ENCODE data around the gene SKAP1.
"Not testable (repeated sequence)": the region's sequence is repeated elsewhere in the genome, so short reads cannot be mapped to it uniquely, and the experiment has no call there.

Gene SKAP1

DNA sequence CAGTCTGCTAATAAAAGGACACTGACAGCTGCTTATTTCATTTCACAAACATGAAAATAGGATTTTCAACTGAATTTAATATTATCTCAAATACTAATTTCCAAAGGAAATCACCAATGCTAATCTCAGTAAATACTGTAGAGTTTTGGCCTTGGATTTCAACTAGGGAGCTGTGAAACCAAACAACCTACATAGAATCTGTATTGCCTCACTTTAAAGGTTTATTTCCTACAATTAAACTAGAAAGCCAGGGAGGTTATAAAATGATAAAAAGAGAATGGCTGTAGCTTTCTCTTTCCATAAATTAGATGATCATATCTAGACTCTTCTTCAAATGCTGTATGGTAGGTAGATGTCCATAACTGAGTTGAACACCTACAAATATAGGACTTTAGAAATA lies 82.8 kb downstream of the SKAP1 start:
- Histone ChIP-seq H3K27me3 (replicated peaks; ENCODE audit: control insufficient read depth, insufficient read depth, low read length) (no peaks in the 10 kb centered on the region), H3K4me3 (replicated peaks; ENCODE audit: low read depth, low read length) (no peak overlapping the region), H3K36me3 (ENCODE audit: control insufficient read depth, insufficient read depth, low read length) (peaks cover 1% of the 10 kb centered on the region; the same call in 1 of the 2 replicates)
- TF ChIP-seq, protein P1, sequence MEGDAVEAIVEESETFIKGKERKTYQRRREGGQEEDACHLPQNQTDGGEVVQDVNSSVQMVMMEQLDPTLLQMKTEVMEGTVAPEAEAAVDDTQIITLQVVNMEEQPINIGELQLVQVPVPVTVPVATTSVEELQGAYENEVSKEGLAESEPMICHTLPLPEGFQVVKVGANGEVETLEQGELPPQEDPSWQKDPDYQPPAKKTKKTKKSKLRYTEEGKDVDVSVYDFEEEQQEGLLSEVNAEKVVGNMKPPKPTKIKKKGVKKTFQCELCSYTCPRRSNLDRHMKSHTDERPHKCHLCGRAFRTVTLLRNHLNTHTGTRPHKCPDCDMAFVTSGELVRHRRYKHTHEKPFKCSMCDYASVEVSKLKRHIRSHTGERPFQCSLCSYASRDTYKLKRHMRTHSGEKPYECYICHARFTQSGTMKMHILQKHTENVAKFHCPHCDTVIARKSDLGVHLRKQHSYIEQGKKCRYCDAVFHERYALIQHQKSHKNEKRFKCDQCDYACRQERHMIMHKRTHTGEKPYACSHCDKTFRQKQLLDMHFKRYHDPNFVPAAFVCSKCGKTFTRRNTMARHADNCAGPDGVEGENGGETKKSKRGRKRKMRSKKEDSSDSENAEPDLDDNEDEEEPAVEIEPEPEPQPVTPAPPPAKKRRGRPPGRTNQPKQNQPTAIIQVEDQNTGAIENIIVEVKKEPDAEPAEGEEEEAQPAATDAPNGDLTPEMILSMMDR (IDR thresholded peaks at IDR 0.05; ENCODE audit: insufficient read depth, low read length, poor library complexity, severe bottlenecking), result no peak
- DNase-seq (ENCODE audit: extremely low read depth, insufficient read length), result no peak

DNA sequence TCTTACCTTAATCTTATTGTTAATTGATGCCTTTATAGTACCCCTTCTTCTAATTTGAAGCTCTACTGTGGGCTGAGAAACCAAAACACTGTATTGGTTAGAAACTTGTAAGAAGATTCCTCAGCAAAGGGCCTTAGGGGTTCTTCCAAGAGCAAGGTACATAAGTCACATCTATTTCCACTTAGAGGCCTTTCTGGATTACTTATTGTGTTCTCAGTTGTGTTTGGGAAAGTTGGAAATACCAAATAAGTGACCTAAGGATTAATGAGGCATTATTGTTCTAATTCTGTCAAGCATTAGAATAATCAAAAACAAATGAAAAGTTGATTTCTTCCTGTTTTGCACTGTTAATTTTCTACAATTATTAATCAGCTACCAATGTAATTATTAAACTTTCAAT lies 85.8 kb downstream of the SKAP1 start:
- Histone ChIP-seq H3K36me3 (ENCODE audit: control insufficient read depth, insufficient read depth, low read length) (peaks cover 1% of the 10 kb centered on the region; the same call in 1 of the 2 replicates), H3K4me3 (replicated peaks; ENCODE audit: low read depth, low read length) (no peak overlapping the region), H3K27me3 (replicated peaks; ENCODE audit: control insufficient read depth, insufficient read depth, low read length) (no peaks in the 10 kb centered on the region)
- no peak for DNase-seq (ENCODE audit: extremely low read depth, insufficient read length)
- TF ChIP-seq, protein P1 (IDR thresholded peaks at IDR 0.05; ENCODE audit: insufficient read depth, low read length, poor library complexity, severe bottlenecking), result no peak

GRCh38 chr17:48340916-48341315 lies 89.1 kb downstream of the SKAP1 start:
- no peak overlapping the region for H3K4me3 ChIP-seq (replicated peaks; ENCODE audit: low read depth, low read length)
- TF ChIP-seq, protein P1 (IDR thresholded peaks at IDR 0.05; ENCODE audit: insufficient read depth, low read length, poor library complexity, severe bottlenecking), result no peak
- DNase-seq (ENCODE audit: extremely low read depth, insufficient read length), result no peak
- peaks cover 1% of the 10 kb centered on the region; the same call in 1 of the 2 replicates for H3K36me3 ChIP-seq (ENCODE audit: control insufficient read depth, insufficient read depth, low read length)
- H3K27me3 ChIP-seq (replicated peaks; ENCODE audit: control insufficient read depth, insufficient read depth, low read length), result no peaks in the 10 kb centered on the region

- DNase-seq (ENCODE audit: extremely low read depth, insufficient read length), result no peak
- TF ChIP-seq, protein P1 (IDR thresholded peaks at IDR 0.05; ENCODE audit: insufficient read depth, low read length, poor library complexity, severe bottlenecking), result no peak
Observed at GRCh38 chr17:48338720-48339119, 91.3 kb downstream of the SKAP1 start.

DNA sequence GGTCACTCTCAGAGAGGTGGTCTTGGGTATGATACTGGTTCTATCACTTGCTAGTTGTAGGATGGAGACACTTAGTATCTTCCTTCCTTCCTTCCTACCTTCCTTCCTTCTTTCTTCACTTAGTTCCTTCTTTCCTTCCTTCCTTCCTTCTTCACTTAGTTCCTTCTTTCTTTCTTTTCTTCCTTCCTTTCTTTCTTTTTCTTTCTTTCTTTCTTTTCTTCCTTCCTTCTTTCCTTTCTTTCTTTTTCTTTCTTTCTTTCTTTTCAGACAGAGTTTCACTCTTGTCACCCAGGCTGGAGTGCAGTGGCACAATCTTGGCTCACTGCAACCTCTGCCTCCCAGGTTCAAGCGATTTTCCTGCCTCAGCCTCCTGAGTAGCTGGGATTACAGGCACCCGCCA lies 92.1 kb downstream of the SKAP1 start:
- H3K36me3 ChIP-seq (ENCODE audit: control insufficient read depth, insufficient read depth, low read length); DNase-seq (ENCODE audit: extremely low read depth, insufficient read length); H3K27me3 ChIP-seq (replicated peaks; ENCODE audit: control insufficient read depth, insufficient read depth, low read length); H3K4me3 ChIP-seq (replicated peaks; ENCODE audit: low read depth, low read length): not testable (repeated sequence)

More at GRCh38 chr17:48338720-48339119, 91.3 kb downstream of the SKAP1 start:
- no peak overlapping the region for H3K4me3 ChIP-seq (replicated peaks; ENCODE audit: low read depth, low read length)
- no peaks in the 10 kb centered on the region for H3K27me3 ChIP-seq (replicated peaks; ENCODE audit: control insufficient read depth, insufficient read depth, low read length)
- no peaks in the 10 kb centered on the region for H3K36me3 ChIP-seq (ENCODE audit: control insufficient read depth, insufficient read depth, low read length)

GRCh38 chr17:48336986-48337385 lies 93.0 kb downstream of the SKAP1 start:
- no peaks in the 10 kb centered on the region for H3K36me3 ChIP-seq (ENCODE audit: control insufficient read depth, insufficient read depth, low read length)
- DNase-seq (ENCODE audit: extremely low read depth, insufficient read length), result no peak
- no peak overlapping the region for H3K4me3 ChIP-seq (replicated peaks; ENCODE audit: low read depth, low read length)
- H3K27me3 ChIP-seq (replicated peaks; ENCODE audit: control insufficient read depth, insufficient read depth, low read length), result no peaks in the 10 kb centered on the region
- TF ChIP-seq, protein P1 (IDR thresholded peaks at IDR 0.05; ENCODE audit: insufficient read depth, low read length, poor library complexity, severe bottlenecking), result no peak
